NCI-H2107 treated with DMSO at 0.1 percent for 48 hours (cell line): ENCODE data around the gene LINC01488.

Source experiments
- DNase-seq: peaks from one replicate; lab custom pipeline; 2025; ENCODE audit not compliant: unreplicated experiment; lab: John Stamatoyannopoulos, UW

Gene LINC01488

GRCh38 chr11:69542314-69543168 is 61.1 kb downstream of the LINC01488 start:
- DNase-seq, result no peak
